HEK293 (cell line): ENCODE measurements around the gene BBOX1.

Experiments used
- CTCF ChIA-PET: fragments of 350-600 bp; formaldehyde crosslinking; extraction: SDS; loops from one replicate; lab custom pipeline; 2021; ENCODE audit warnings: antibody characterized with exemption; lab: Yijun Ruan, JAX
- POLR2A ChIA-PET: fragments of 300-600 bp; formaldehyde crosslinking; extraction: SDS; loops from one replicate; lab custom pipeline; 2020; ENCODE audit warnings: antibody characterized with exemption, inconsistent platforms; lab: Yijun Ruan, JAX
- H3K27ac ChIP-seq: fragments of 200-500 bp; sonication (Bioruptor generic); 2 replicates; pipeline ENCODE4 v1.5.1; 2014; ENCODE audit warnings: low read depth, low read length, control low read depth, inconsistent platforms; ENCODE audit errors: extremely low read depth
- H3K36me3 ChIP-seq, 2 experiments: fragments of 200-500 bp in 1 of 2; sonication (Bioruptor generic) in 1 of 2; 1 replicate in 1 of 2; 2 replicates in 1 of 2; pipeline ENCODE4 v1.5.1; 2014 to 2017; ENCODE audit warnings: inconsistent platforms in 2 of 2, low read length in 2 of 2; ENCODE audit not compliant: control insufficient read depth in 2 of 2, insufficient read depth in 1 of 2
- H3K4me1 ChIP-seq: fragments of 200-500 bp; sonication (Bioruptor generic); 2 replicates; pipeline ENCODE4 v1.5.1; 2014; ENCODE audit warnings: mild to moderate bottlenecking, low read length, inconsistent platforms; ENCODE audit not compliant: control insufficient read depth, insufficient read depth
- H3K4me3 ChIP-seq: 2 replicates; pipeline ENCODE4 v1.5.1; 2011; ENCODE audit warnings: low read depth, mild to moderate bottlenecking, control low read depth, low read length, moderate library complexity
- H3K9me3 ChIP-seq: fragments of 200-500 bp; sonication (Bioruptor generic); 2 replicates; pipeline ENCODE4 v1.5.1; 2014; ENCODE audit warnings: low read depth, low read length, inconsistent platforms; ENCODE audit not compliant: control insufficient read depth, insufficient read depth
- GFI1B ChIP-seq: fragments of 450-650 bp; formaldehyde crosslinking; IDR thresholded peaks from 2 replicates; pipeline ENCODE4 v1.5.1; 2016; ENCODE audit warnings: missing biosample characterization, missing genetic modification characterization
- HOXC10 ChIP-seq: sonication (generic); formaldehyde crosslinking; IDR thresholded peaks from 2 replicates; pipeline ENCODE4 v1.8.1; 2023; ENCODE audit warnings: mild to moderate bottlenecking, missing genetic modification reagents
- SP7 ChIP-seq: fragments of 450-650 bp; formaldehyde crosslinking; IDR thresholded peaks from 2 replicates; pipeline ENCODE4 v1.5.1; 2016; ENCODE audit warnings: missing biosample characterization, missing genetic modification characterization
- WT1 ChIP-seq: fragments of 450-650 bp; formaldehyde crosslinking; IDR thresholded peaks from 2 replicates; pipeline ENCODE4 v1.5.1; 2016; ENCODE audit warnings: missing biosample characterization, missing genetic modification characterization
- YY1 ChIP-seq: fragments of 450-650 bp; formaldehyde crosslinking; IDR thresholded peaks from 2 replicates; pipeline ENCODE4 v1.5.1; 2018; ENCODE audit warnings: missing biosample characterization, missing genetic modification characterization
- ZBTB20 ChIP-seq: fragments of 450-650 bp; formaldehyde crosslinking; IDR thresholded peaks from 2 replicates; pipeline ENCODE4 v1.5.1; 2016; ENCODE audit warnings: missing biosample characterization, missing genetic modification characterization
- ZEB2 ChIP-seq: fragments of 450-650 bp; formaldehyde crosslinking; IDR thresholded peaks from 2 replicates; pipeline ENCODE4 v1.5.1; 2016; ENCODE audit warnings: missing biosample characterization, missing genetic modification characterization
- ZFP41 ChIP-seq: fragments of 450-650 bp; formaldehyde crosslinking; IDR thresholded peaks from 2 replicates; pipeline ENCODE4 v1.5.1; 2016; ENCODE audit warnings: missing biosample characterization, missing genetic modification characterization, borderline replicate concordance
- ZNF155 ChIP-seq: fragments of 450-650 bp; formaldehyde crosslinking; IDR thresholded peaks from 2 replicates; pipeline ENCODE4 v1.5.1; 2016; ENCODE audit warnings: missing biosample characterization, missing genetic modification characterization
- ZNF169 ChIP-seq: fragments of 450-650 bp; formaldehyde crosslinking; IDR thresholded peaks from 2 replicates; pipeline ENCODE4 v1.5.1; 2016; ENCODE audit warnings: missing biosample characterization, missing genetic modification characterization
- ZNF175 ChIP-seq: fragments of 450-650 bp; formaldehyde crosslinking; IDR thresholded peaks from 2 replicates; pipeline ENCODE4 v1.5.1; 2016; ENCODE audit warnings: missing biosample characterization, missing genetic modification characterization
- ZNF19 ChIP-seq: fragments of 450-650 bp; formaldehyde crosslinking; IDR thresholded peaks from 2 replicates; pipeline ENCODE4; 2016; ENCODE audit warnings: missing biosample characterization, missing genetic modification characterization, low read depth
- ZNF341 ChIP-seq: fragments of 450-650 bp; formaldehyde crosslinking; IDR thresholded peaks from 2 replicates; pipeline ENCODE4; 2016; ENCODE audit warnings: low read depth, missing biosample characterization, missing genetic modification characterization
- ZNF48 ChIP-seq: fragments of 450-650 bp; formaldehyde crosslinking; IDR thresholded peaks from 2 replicates; pipeline ENCODE4 v1.5.1; 2016; ENCODE audit warnings: missing biosample characterization, missing genetic modification characterization
- ZNF521 ChIP-seq: fragments of 450-650 bp; formaldehyde crosslinking; IDR thresholded peaks from 2 replicates; pipeline ENCODE4 v1.5.1; 2017; ENCODE audit warnings: missing biosample characterization, mild to moderate bottlenecking, missing genetic modification characterization
- ZNF548 ChIP-seq: fragments of 450-650 bp; formaldehyde crosslinking; IDR thresholded peaks from 2 replicates; pipeline ENCODE4 v1.5.1; 2016; ENCODE audit warnings: missing biosample characterization, missing genetic modification characterization
- ZNF600 ChIP-seq: fragments of 450-650 bp; formaldehyde crosslinking; IDR thresholded peaks from 2 replicates; pipeline ENCODE4 v1.5.1; 2016; ENCODE audit warnings: missing biosample characterization, missing genetic modification characterization
- ZNF623 ChIP-seq: fragments of 450-650 bp; formaldehyde crosslinking; IDR thresholded peaks from 2 replicates; pipeline ENCODE4 v1.5.1; 2016; ENCODE audit warnings: missing biosample characterization, missing genetic modification characterization
- ZNF76 ChIP-seq: fragments of 450-650 bp; formaldehyde crosslinking; IDR thresholded peaks from 2 replicates; pipeline ENCODE4; 2016; ENCODE audit warnings: low read depth, missing biosample characterization, missing genetic modification characterization, borderline replicate concordance
- ZNF837 ChIP-seq: fragments of 450-650 bp; formaldehyde crosslinking; IDR thresholded peaks from 2 replicates; pipeline ENCODE4 v1.5.1; 2016; ENCODE audit warnings: missing biosample characterization, missing genetic modification characterization
- ZSCAN23 ChIP-seq: fragments of 450-650 bp; formaldehyde crosslinking; IDR thresholded peaks from 2 replicates; pipeline ENCODE4 v1.5.1; 2016; ENCODE audit warnings: missing biosample characterization, missing genetic modification characterization
- TF ChIP-seq, protein P1 (sequence below): fragments of 450-650 bp; formaldehyde crosslinking; conservative IDR thresholded peaks from 2 replicates; pipeline ENCODE4 v1.5.1; 2016; ENCODE audit warnings: low read depth, missing biosample characterization, missing genetic modification characterization
- TF ChIP-seq, protein P2 (sequence below): fragments of 450-650 bp; formaldehyde crosslinking; IDR thresholded peaks from 2 replicates; pipeline ENCODE4 v1.5.1; 2016; ENCODE audit warnings: missing biosample characterization, missing genetic modification characterization, borderline replicate concordance

BBOX1 gene

DNA sequence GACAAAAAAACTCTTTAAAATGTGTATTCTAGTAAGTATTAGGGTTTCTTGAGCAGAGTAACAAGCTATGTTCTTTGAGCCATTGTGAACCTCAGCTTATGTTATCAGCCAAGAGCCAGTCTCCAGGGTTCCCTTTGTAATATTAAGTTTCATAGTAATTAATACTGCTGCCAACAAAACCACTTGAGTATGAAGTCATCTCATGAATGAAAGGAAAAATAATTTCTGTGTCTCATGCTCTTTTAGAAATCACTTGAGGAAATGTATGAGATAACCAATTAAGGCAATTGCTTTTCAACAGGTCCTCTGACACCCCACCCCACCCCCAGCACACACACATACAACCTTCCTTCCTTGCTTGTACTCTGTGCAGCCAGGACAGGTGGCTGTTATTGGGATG lies 59.9 kb downstream of the BBOX1 start (continued):
- TF ChIP-seq, protein P1, sequence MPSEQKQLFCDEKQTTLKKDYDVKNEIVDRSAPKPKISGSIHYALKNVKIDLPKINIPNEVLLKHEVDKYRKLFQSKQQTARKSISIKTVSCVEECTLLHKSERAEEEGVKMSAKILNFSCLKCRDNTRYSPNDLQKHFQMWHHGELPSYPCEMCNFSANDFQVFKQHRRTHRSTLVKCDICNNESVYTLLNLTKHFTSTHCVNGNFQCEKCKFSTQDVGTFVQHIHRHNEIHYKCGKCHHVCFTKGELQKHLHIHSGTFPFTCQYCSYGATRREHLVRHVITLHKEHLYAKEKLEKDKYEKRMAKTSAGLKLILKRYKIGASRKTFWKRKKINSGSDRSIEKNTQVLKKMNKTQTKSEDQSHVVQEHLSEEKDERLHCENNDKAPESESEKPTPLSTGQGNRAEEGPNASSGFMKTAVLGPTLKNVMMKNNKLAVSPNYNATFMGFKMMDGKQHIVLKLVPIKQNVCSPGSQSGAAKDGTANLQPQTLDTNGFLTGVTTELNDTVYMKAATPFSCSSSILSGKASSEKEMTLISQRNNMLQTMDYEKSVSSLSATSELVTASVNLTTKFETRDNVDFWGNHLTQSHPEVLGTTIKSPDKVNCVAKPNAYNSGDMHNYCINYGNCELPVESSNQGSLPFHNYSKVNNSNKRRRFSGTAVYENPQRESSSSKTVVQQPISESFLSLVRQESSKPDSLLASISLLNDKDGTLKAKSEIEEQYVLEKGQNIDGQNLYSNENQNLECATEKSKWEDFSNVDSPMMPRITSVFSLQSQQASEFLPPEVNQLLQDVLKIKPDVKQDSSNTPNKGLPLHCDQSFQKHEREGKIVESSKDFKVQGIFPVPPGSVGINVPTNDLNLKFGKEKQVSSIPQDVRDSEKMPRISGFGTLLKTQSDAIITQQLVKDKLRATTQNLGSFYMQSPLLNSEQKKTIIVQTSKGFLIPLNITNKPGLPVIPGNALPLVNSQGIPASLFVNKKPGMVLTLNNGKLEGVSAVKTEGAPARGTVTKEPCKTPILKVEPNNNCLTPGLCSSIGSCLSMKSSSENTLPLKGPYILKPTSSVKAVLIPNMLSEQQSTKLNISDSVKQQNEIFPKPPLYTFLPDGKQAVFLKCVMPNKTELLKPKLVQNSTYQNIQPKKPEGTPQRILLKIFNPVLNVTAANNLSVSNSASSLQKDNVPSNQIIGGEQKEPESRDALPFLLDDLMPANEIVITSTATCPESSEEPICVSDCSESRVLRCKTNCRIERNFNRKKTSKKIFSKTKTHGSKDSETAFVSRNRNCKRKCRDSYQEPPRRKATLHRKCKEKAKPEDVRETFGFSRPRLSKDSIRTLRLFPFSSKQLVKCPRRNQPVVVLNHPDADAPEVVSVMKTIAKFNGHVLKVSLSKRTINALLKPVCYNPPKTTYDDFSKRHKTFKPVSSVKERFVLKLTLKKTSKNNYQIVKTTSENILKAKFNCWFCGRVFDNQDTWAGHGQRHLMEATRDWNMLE (tag by site-specific recombination) = 0 out of 2 replicates have a peak, but pooled peaks have one; percentile 17
- no peak for TF ChIP-seq ZFP41 (tag by site-specific recombination)
- no peak for TF ChIP-seq ZNF600 (tag by site-specific recombination)
- TF ChIP-seq ZNF521 = no peak
- TF ChIP-seq GFI1B (tag by site-specific recombination) = peak; percentile 67; the same call in 1 of the 2 replicates
- peak; percentile 81 for TF ChIP-seq WT1 (tag by site-specific recombination)

DNA sequence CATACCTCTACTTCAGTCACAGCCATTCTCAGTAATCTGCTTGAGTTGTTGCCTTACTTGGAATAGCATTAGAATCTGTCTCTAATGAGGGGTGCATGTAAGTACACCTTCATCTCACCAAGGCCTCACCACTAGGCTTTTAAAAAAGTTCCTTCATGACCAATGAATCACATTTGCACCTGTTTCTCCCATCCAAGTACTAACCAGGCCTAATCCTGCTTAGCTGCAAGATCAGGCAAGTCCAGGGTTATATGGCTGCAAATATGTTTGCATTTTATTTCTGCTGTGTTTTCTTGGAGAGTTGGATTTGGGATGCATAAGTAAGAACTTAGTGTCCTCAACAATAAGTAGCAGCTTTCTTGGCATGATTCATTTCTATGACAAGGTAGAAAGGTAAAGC lies 66.9 kb downstream of the BBOX1 start:
- no peaks in the 10 kb centered on the region for H3K9me3 ChIP-seq
- no peaks in the 10 kb centered on the region for H3K4me1 ChIP-seq
- H3K4me3 ChIP-seq = no peak overlapping the region
- ChIA-PET POLR2A (no interaction called here), CTCF (no interaction called here)
- H3K27ac ChIP-seq = no peak overlapping the region
- TF ChIP-seq ZNF548 (tag by site-specific recombination) (no peak), ZNF155 (tag by site-specific recombination) (no peak), ZNF76 (tag by site-specific recombination) (no peak), ZNF341 (tag by site-specific recombination) (no peak), ZEB2 (tag by site-specific recombination) (no peak), ZBTB20 (no peak), ZNF175 (tag by site-specific recombination) (no peak), ZNF48 (tag by site-specific recombination) (no peak), YY1 (tag by site-specific recombination) (no peak), ZNF19 (tag by site-specific recombination) (no peak), ZNF169 (tag by site-specific recombination) (no peak), ZNF623 (tag by site-specific recombination) (no peak), ZNF837 (tag by site-specific recombination) (no peak), ZSCAN23 (tag by site-specific recombination) (no peak), HOXC10 (CRISPR knock-in tag) (no peak), SP7 (tag by site-specific recombination) (no peak)
- TF ChIP-seq, protein P2, sequence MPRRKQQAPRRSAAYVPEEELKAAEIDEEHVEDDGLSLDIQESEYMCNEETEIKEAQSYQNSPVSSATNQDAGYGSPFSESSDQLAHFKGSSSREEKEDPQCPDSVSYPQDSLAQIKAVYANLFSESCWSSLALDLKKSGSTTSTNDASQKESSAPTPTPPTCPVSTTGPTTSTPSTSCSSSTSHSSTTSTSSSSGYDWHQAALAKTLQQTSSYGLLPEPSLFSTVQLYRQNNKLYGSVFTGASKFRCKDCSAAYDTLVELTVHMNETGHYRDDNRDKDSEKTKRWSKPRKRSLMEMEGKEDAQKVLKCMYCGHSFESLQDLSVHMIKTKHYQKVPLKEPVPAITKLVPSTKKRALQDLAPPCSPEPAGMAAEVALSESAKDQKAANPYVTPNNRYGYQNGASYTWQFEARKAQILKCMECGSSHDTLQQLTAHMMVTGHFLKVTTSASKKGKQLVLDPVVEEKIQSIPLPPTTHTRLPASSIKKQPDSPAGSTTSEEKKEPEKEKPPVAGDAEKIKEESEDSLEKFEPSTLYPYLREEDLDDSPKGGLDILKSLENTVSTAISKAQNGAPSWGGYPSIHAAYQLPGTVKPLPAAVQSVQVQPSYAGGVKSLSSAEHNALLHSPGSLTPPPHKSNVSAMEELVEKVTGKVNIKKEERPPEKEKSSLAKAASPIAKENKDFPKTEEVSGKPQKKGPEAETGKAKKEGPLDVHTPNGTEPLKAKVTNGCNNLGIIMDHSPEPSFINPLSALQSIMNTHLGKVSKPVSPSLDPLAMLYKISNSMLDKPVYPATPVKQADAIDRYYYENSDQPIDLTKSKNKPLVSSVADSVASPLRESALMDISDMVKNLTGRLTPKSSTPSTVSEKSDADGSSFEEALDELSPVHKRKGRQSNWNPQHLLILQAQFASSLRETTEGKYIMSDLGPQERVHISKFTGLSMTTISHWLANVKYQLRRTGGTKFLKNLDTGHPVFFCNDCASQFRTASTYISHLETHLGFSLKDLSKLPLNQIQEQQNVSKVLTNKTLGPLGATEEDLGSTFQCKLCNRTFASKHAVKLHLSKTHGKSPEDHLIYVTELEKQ (tag by site-specific recombination) = no peak
- H3K36me3 ChIP-seq = no peaks in the 10 kb centered on the region
